GM18507 (cell line): ENCODE data around the gene PAK1.

Source experiments
- DNase-seq: peaks from one replicate; pipeline ENCODE4 v3.0.0; 2011; ENCODE audit warnings: low read depth; ENCODE audit not compliant: insufficient read length; ENCODE audit errors: extremely low spot score
- FAIRE-seq: peaks from 2 replicates; lab custom pipeline; 2011; peaks lifted over from hg19 to GRCh38; lab: Jason Lieb, UNC

The PAK1 gene

GRCh38 chr11:77287615-77288273 is 186.2 kb downstream of the PAK1 start:
- DNase-seq (no peak), FAIRE-seq (no peak)

DNA sequence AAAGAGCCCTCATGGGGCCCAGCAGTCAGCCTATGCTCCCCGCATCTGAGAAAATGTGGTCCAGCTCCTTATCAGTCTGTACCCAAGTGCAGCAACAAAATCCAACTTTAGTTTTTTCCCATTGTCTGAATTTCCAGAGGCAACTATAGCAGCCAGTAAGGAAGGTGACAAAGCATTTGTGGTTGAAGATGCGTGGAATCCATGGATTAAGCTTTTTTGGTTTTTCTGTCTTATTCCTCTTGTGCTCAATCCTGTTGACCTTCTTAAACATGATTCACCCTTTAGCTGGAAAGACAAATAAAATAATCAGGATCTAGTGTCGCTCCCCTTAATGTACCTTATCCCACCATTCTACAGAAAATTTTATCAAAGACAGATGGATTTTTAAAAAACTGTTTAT is 186.8 kb downstream of the PAK1 start:
- DNase-seq (no peak), FAIRE-seq (no peak)

DNA sequence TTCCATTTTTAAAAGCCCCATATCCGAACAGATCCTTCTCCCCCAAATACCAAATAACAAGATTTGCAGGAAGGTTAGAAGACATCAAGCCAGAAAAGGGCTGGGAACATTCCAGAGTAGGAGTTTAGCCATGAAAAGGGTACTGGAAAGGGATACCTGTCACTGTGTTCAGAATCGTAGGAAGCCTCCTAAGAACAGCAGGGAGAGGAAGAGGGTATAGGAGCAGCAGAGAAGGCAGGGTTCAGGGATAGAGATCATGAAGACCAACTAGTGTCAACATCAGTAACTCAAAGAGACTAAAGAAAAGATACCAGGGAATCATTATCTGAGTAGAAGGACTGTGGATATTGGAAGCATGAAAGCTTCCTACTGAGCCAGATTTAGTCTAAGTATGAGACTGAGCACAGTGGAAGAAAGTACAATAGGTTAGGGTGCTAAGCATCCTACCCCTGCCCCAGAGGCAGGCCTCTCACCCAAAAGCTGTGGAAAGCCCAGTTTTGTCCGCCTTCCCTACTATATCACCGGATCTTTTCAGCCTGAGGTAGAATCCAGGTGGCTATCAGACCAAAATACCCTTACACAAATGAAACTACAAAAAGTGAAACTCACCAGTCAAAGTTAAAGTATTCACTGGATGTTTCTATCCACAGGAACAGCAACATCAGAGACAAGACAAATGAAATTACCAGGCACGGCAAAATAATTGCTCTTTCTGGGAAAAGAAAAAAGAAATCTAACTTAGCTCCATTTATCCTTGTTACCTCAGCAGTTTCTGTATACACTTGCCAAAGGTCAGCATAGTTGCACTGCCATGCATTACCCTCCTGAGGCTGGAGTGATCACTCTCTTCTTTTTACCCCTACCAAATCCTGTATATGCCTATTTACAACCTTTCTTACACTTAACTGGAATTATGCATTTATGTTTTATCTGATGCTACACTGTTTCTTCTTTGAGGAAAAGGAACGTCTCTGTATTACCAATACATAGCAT is 189.1 kb downstream of the PAK1 start:
- DNase-seq, result no peak
- FAIRE-seq, result no peak

DNA sequence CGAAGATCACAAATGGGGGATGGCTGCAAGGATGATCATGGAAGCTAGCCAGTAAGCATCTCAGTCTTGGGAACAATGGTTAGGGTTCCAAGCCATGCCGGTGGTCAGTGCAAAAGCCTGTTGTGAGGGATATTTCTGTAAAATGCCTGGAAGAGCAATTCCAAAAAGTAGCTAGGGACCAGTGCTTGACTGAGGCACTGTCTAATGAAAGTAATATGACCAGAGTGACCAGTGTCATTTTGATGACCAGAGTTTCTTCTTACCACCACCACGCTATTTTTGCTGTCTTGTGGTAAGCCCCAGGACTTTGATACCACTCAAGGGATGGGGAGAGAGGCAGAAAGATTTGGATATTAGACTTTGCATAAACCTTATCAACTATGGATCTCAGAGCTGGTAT is 190.8 kb downstream of the PAK1 start:
- DNase-seq (no peak), FAIRE-seq (no peak)

DNA sequence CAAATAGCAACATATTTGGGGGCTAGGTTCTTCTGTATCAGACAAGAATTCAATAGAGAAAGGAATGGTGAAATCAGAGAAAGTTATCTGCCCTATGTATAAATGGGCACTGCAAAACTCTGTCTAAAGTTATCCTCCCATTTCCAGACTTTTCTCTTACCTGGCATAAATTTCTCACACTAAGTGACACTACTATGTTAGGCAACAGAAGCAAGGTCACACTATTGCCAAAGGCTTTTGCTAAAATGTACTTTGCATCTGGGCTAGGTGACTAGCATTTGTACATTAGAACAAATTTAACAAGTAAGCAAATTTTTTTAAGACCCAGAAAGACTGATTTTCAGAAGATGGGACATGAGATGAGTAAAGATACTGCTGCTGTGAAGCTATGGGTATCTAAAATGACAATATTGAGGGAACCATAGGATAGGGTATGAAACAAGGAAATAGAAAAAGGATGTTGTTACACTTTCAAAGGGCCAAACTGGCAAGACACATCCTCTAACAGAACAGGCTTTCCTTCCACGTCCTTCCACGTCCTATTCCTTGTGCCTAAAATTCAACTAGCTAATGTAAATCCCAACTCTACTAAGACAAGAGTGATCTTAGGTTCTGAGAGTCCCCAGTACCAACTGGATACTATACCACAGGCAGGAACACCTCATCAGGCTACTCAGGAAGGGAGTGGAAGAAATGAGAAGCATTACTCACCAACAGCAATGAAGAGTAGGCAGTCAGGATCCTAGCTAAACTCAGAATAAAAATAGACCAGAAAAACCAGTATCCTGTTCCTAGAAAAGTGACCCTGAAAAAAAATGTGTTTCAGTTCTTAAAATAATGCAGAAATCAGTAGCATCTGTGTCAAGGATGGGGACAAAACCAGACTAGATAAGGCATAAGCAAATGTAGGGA is 195.0 kb downstream of the PAK1 start:
- DNase-seq (no peak), FAIRE-seq (no peak)

DNA sequence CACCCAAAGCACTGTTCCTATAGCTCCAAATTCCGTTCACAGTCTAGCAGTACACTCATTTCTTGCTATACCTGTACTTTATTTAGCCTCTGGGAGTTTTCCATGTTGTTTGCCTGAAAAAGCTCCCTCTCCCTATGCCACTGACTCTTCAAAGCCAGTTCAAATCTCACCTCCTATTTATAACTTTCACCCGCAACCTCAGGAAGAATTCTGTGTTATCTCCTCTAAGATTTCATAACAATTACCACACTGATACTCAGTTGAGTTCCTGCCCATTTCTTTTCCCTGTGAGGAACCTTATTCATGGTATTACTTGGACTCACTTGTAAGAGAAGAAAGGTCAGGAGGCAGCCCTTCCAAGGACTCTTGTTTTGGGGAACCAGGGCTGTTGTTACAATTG is 197.6 kb downstream of the PAK1 start:
- DNase-seq, result no peak
- no peak for FAIRE-seq
